ENCODE results near the gene GIGYF1. TPM values are rescaled to one million over a fixed set of nuclear protein-coding genes. Genes with fewer than 3 reads are reported as not detected.

The GIGYF1 gene
- total RNA-seq, 1 donor = 20.7 TPM

DNA sequence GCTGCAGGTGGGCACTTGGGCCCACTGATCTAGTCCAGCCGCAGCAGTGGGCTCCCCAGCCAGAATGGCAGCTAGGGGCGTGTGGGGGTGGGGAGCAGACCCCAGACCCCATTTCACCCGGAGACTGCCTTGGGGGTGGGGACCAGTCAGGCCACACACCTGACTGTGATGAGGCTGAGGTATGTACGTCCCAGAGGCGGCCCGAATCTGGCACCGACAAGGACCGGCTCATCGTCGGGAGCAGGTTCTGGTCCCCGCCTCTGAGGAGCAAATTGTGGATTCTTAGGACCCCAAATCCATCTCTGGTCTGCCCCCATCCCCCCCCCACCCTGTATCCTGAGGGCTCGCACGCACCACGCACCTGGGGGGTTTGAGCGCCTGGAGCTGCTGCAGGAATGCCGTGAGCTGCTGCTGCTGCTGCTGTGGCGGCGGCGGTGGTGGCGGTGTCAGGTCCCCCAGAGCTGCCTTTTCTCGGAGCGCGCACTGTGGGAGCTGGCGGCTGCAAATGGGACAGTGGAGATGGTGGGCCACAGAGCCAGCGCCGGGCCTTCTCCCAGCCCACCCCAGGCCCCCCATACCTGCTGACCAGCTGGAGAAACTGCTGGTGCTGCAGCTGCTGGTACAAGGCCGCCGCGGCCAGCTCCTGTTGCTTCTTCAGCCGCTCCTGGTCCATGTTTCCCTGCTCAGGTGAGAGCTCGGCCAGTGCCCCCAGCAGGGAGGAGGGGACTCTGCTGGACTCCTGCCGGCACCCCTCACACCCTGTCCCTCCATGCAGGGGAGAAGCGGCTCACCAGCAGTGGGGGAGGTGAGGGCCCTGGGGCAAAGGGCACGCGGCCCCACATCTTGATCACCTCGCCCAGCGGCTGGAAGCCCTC, 10.2 kb downstream of the GIGYF1 start:
- DNase-seq (ENCODE audit: low read depth) = no peak
- TF ChIP-seq, protein P1, sequence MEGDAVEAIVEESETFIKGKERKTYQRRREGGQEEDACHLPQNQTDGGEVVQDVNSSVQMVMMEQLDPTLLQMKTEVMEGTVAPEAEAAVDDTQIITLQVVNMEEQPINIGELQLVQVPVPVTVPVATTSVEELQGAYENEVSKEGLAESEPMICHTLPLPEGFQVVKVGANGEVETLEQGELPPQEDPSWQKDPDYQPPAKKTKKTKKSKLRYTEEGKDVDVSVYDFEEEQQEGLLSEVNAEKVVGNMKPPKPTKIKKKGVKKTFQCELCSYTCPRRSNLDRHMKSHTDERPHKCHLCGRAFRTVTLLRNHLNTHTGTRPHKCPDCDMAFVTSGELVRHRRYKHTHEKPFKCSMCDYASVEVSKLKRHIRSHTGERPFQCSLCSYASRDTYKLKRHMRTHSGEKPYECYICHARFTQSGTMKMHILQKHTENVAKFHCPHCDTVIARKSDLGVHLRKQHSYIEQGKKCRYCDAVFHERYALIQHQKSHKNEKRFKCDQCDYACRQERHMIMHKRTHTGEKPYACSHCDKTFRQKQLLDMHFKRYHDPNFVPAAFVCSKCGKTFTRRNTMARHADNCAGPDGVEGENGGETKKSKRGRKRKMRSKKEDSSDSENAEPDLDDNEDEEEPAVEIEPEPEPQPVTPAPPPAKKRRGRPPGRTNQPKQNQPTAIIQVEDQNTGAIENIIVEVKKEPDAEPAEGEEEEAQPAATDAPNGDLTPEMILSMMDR (IDR thresholded peaks at IDR 0.05; ENCODE audit: insufficient read depth, low read length) = no peak
- H3K4me3 ChIP-seq (ENCODE audit: low read depth, low read length) = no peak overlapping the region

DNA sequence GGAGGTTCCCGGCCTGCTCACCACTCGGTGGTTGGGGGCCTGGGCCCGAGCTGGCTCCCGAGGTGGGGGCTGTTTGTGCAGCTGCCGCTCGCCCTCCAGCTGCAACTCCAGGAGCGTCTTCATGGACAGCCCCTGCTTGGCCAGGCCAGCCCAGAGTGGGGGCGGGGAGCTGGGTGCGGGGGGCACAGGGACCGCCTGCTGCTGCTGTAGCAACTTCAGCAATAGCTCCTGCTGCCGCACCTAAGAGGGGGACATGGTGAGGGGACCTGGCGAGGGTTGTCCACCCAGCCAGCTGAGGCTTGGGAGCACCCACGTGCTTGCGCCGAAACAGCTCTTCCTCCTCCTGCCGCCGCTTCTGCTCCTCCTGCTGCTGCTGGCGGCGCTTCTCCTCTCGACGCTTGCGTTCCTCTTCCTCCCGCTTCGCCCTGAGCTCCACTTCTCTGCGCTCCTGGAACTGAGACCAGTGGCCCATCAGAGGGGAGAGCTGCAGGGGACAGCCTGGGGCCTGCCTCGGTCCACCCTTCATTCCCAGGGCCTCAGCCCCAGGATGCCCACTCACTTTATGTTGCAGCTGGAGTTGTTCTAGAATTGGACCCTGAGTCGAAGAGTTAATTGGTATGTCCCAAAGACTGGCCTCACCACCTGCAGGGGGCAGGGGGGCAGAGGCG, 10.9 kb downstream of the GIGYF1 start:
- TF ChIP-seq, protein P1 (IDR thresholded peaks at IDR 0.05; ENCODE audit: insufficient read depth, low read length) = no peak
- H3K4me3 ChIP-seq (ENCODE audit: low read depth, low read length) = no peak overlapping the region
- no peak for DNase-seq (ENCODE audit: low read depth)

DNA sequence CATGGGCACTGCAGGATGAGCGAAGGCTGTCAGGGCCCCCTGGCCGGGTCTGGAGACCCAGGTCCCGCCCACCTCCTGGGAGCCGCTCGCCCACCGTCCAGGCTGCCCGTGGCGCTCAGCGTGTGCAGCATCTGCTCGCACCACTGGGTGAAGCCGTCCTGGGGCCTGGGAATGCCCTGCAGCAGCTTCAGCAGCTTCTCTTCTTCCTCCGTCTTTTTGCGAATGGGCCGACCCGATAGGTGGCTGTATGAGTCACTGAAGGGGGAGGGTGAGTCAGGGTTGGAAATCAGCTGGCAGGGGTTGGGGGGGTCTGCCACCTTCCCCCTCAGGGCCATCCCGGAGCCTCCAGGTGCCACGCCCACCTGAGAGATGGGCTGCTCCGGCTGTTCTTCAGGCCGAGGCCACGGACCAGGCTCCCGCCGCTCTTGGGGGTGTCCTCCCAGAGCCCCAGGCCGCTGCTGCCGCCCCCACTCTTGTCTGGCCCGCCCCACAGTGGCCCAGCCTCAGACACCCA, 11.8 kb downstream of the GIGYF1 start:
- DNase-seq (ENCODE audit: low read depth) = no peak
- TF ChIP-seq, protein P1 (IDR thresholded peaks at IDR 0.05; ENCODE audit: insufficient read depth, low read length) = no peak
- H3K4me3 ChIP-seq (ENCODE audit: low read depth, low read length) = no peak overlapping the region

DNA sequence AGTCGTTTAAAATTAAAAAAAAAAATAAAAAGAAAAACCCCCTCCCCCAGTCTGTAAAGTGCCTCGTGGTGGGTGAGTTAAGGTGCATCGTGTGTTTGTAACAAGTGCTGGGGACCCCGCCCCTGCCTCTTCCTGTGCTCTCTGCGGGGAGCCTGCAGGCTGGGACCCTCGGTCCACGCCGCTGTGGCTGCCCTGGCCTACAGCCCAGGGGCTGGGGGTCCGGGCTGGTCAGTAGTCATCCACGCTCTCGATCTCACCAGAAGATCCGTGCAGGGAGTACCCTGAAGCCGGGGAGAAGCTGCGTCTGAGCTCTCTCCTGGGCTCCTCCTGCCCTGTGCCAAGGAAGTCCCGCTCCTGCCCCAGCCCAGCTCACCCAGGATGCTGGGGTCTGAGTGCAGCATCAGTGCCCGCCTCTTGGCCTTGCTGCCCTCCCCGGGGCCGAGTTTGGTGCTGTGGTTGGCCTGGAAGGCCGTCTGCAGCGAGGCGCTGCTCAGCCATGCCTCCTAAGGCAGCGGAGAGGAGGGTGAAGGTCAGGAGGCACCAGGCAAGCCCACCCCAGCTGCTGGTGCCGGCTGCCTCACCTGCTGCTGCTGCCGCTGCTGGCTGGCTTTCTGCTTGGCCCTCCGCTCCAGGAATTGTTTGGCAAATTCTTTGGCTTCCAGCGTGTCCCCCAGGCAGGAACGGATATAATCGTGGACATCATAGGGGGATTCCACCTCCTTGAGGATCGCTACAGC, 12.4 kb downstream of the GIGYF1 start:
- TF ChIP-seq, protein P1 (IDR thresholded peaks at IDR 0.05; ENCODE audit: insufficient read depth, low read length) = no peak
- H3K4me3 ChIP-seq (ENCODE audit: low read depth, low read length) = no peak overlapping the region
- DNase-seq (ENCODE audit: low read depth) = no peak

DNA sequence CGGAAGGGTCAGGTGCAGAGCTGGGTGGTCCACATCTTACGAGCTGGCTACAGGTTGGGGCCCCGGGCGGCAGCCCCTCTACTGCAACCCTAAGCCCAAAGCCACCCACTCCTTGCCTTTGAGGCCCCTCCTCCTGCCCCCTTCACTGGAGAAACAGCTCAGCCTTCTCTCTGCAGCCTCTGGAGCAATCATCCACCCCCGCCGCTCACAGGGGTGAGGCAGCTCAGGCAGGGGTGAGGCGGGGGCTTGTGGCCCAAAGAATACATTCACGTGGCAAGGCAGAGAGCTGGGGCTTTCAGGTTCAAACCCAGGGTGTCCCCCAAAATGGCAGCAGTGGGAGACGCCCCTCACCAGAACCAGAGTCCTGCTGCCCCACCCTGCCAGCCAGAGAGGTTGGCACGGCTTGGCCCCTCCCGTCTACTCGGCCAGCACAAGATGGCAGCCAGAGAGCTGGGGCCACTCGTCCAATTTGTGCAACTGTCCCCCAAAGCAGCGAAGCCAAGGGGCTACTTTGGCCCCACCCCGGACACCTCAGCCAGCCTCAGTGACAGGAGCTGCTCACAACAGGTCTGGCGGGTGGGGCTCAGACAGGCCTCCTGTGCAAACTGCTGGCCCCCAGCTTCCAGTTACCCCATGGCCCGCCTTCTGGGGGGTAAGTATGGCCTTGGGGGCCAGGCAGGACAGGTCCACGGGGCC, 13.3 kb downstream of the GIGYF1 start:
- DNase-seq (ENCODE audit: low read depth) = no peak
- TF ChIP-seq, protein P1 (IDR thresholded peaks at IDR 0.05; ENCODE audit: insufficient read depth, low read length) = no peak
- H3K4me3 ChIP-seq (ENCODE audit: low read depth, low read length) = no peak overlapping the region
